ENCODE data around the gene MYF6. TPM values are rescaled to one million over a fixed set of nuclear protein-coding genes. Genes with fewer than 3 reads are reported as not detected.

MYF6 gene
- total and polyA plus RNA-seq, 2 donors, result 0.09 to 0.71 TPM

DNA sequence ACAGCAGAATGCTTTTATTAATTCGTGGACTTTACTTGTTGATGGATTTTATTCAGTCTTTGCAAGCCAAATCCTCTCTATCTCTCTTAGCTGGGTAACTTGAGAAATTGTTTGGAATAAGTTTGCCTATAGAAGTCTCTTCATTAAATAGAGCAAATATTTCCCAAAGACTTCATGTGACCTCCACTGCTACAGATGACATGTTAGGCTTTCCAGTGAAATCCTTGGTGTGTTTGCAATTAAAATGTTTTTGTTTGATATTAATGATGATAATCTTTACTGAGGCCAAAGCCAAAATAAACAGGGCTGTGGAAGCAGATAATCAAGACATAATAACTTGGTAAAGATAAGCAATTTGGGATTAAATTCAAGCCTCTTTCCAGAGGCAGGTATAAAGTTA, 4.4 kb downstream of the MYF6 start:
- 53% methylated on average over 1 of the region's 1 CpG for WGBS

DNA sequence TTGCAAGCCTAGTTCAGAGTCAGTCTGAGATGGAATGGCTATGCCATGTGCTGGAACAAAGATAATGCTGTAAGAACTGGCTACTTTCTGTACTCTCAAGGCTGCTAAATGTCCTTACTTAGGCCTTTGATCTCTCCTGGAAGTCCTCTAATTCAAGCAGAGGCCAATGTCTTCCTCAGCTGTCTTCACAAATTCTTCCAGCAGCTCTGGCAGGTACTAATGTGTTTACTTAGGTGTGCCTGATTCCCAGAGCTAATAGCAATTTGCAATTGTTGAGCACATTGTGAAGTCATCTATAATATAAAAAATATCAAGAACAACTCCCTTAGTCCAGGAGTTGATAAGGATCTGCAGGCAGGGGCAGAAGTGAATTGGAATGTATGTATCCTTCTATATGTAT, 5.4 kb downstream of the MYF6 start:
- H3K4me1 ChIP-seq (ENCODE audit: control insufficient read depth in 2 of 2, insufficient read depth in 2 of 2, low read length in 2 of 2), result no peaks in the 10 kb centered on the region
- H3K27me3 ChIP-seq (ENCODE audit: control insufficient read depth in 2 of 2, insufficient read depth in 1 of 2, low read length in 1 of 2), result peaks cover 38 to 71% of the 10 kb centered on the region in 2 donors
- no peaks in the 10 kb centered on the region for H3K36me3 ChIP-seq (ENCODE audit: control insufficient read depth in 2 of 2, insufficient read depth in 2 of 2, low read length in 1 of 2)
- H3K4me3 ChIP-seq (ENCODE audit: low read length in 2 of 2), result no peak overlapping the region
- H3K27ac ChIP-seq (ENCODE audit: low read depth in 1 of 2, low read length in 1 of 2), result no peak overlapping the region
- H3K9me3 ChIP-seq (ENCODE audit: control insufficient read depth in 2 of 2, insufficient read depth in 1 of 2, low read length in 1 of 2), result peaks cover 0 to 6% of the 10 kb centered on the region in 2 donors
- no peak for DNase-seq (ENCODE audit: low read depth in 6 of 9, low spot score in 9 of 9)

More for the DNA sequence above, 4.4 kb downstream of the MYF6 start:
- Histone ChIP-seq H3K4me3 (ENCODE audit: low read length in 2 of 2) (no peak overlapping the region), H3K27ac (ENCODE audit: low read depth in 1 of 2, low read length in 1 of 2) (no peak overlapping the region), H3K4me1 (ENCODE audit: control insufficient read depth in 2 of 2, insufficient read depth in 2 of 2, low read length in 2 of 2) (no peaks in the 10 kb centered on the region), H3K9me3 (ENCODE audit: control insufficient read depth in 2 of 2, insufficient read depth in 1 of 2, low read length in 1 of 2) (peaks cover 0 to 6% of the 10 kb centered on the region in 2 donors), H3K36me3 (ENCODE audit: control insufficient read depth in 2 of 2, insufficient read depth in 2 of 2, low read length in 1 of 2) (no peaks in the 10 kb centered on the region), H3K27me3 (ENCODE audit: control insufficient read depth in 2 of 2, insufficient read depth in 1 of 2, low read length in 1 of 2) (peaks cover 35 to 69% of the 10 kb centered on the region in 2 donors)
- DNase-seq (ENCODE audit: low read depth in 6 of 9, low spot score in 9 of 9), result no peak

DNA sequence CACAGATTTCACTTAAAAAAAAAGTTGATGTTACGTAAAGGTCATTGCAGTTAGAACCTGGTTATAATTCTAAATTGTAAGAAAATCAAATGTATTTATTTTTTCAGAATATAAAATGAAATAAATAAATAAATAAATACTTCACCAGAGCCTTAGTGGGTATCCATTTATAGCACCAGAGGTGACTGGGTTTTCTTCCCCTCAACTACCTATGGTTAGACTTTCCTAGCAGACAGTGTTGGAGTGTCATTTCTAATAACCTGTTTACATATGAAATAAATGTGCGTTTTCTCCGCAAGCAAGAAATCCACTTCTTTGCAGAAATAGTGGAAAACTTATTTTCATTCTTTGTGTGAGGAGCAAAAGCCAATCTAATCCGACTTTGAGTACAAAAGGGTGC, 6.0 kb downstream of the MYF6 start:
- no peaks in the 10 kb centered on the region for H3K36me3 ChIP-seq (ENCODE audit: control insufficient read depth in 2 of 2, insufficient read depth in 2 of 2, low read length in 1 of 2)
- H3K4me3 ChIP-seq (ENCODE audit: low read length in 2 of 2), result no peak overlapping the region
- no peaks in the 10 kb centered on the region for H3K4me1 ChIP-seq (ENCODE audit: control insufficient read depth in 2 of 2, insufficient read depth in 2 of 2, low read length in 2 of 2)
- no peak overlapping the region for H3K27ac ChIP-seq (ENCODE audit: low read depth in 1 of 2, low read length in 1 of 2)
- WGBS, result 53% methylated on average over 4 of the region's 4 CpGs
- H3K9me3 ChIP-seq (ENCODE audit: control insufficient read depth in 2 of 2, insufficient read depth in 1 of 2, low read length in 1 of 2), result peaks cover 0 to 6% of the 10 kb centered on the region in 2 donors
- DNase-seq (ENCODE audit: low read depth in 6 of 9, low spot score in 9 of 9), result no peak
- peaks cover 33 to 68% of the 10 kb centered on the region in 2 donors for H3K27me3 ChIP-seq (ENCODE audit: control insufficient read depth in 2 of 2, insufficient read depth in 1 of 2, low read length in 1 of 2)

DNA sequence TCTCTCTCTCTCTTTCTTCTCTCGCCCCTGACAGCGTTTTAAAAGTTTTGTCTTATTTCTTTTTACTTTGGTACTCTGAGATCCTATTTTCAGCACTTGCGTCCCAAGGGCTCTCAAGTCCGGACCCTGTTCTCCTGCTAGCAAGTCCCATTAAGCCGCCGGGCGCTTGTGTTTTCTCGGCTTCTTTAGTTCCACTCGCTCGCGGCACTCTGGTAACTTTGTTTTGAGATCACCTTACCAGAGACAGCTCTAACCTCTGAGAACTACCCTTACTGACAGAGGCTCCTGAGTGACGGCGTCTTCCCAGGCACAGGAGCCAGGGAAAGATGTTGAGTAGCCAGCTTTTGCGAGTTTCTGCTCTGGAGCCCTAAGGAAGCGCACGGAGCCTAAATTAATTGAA, 6.6 kb downstream of the MYF6 start:
- Histone ChIP-seq H3K36me3 (ENCODE audit: control insufficient read depth in 2 of 2, insufficient read depth in 2 of 2, low read length in 1 of 2) (no peaks in the 10 kb centered on the region), H3K27ac (ENCODE audit: low read depth in 1 of 2, low read length in 1 of 2) (no peak overlapping the region), H3K9me3 (ENCODE audit: control insufficient read depth in 2 of 2, insufficient read depth in 1 of 2, low read length in 1 of 2) (peaks cover 0 to 4% of the 10 kb centered on the region in 2 donors), H3K4me3 (ENCODE audit: low read length in 2 of 2) (no peak overlapping the region), H3K27me3 (ENCODE audit: control insufficient read depth in 2 of 2, insufficient read depth in 1 of 2, low read length in 1 of 2) (peaks cover 28 to 66% of the 10 kb centered on the region in 2 donors), H3K4me1 (ENCODE audit: control insufficient read depth in 2 of 2, insufficient read depth in 2 of 2, low read length in 2 of 2) (no peaks in the 10 kb centered on the region)
- no peak for DNase-seq (ENCODE audit: low read depth in 6 of 9, low spot score in 9 of 9)
- WGBS, result 8% methylated on average over 16 of the region's 16 CpGs

DNA sequence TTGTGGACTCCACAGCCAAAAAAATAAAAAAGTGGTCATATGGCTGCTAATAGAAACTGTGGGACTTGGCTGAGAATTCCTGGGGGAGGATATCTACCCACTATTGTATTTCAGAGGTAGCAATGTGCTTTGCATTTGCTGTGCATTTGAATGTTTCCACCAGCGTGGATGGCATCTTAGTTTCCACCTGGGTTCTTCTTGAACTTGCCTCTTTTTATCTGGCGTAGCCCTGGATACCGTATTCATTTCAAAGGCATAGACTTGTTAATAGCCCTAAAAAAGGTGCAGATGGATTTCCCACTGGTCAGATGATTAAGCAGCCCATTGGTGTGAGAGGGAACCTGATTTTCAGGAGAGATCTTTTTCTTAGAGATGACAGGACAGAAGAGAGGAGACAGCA, 7.4 kb downstream of the MYF6 start:
- Histone ChIP-seq H3K36me3 (ENCODE audit: control insufficient read depth in 2 of 2, insufficient read depth in 2 of 2, low read length in 1 of 2) (no peaks in the 10 kb centered on the region), H3K27me3 (ENCODE audit: control insufficient read depth in 2 of 2, insufficient read depth in 1 of 2, low read length in 1 of 2) (peaks cover 26 to 58% of the 10 kb centered on the region in 2 donors), H3K4me1 (ENCODE audit: control insufficient read depth in 2 of 2, insufficient read depth in 2 of 2, low read length in 2 of 2) (no peaks in the 10 kb centered on the region), H3K9me3 (ENCODE audit: control insufficient read depth in 2 of 2, insufficient read depth in 1 of 2, low read length in 1 of 2) (peaks cover 0 to 4% of the 10 kb centered on the region in 2 donors), H3K27ac (ENCODE audit: low read depth in 1 of 2, low read length in 1 of 2) (no peak overlapping the region), H3K4me3 (ENCODE audit: low read length in 2 of 2) (no peak overlapping the region)
- 25% methylated on average over 3 of the region's 3 CpGs for WGBS
- DNase-seq (ENCODE audit: low read depth in 6 of 9, low spot score in 9 of 9), result no peak

DNA sequence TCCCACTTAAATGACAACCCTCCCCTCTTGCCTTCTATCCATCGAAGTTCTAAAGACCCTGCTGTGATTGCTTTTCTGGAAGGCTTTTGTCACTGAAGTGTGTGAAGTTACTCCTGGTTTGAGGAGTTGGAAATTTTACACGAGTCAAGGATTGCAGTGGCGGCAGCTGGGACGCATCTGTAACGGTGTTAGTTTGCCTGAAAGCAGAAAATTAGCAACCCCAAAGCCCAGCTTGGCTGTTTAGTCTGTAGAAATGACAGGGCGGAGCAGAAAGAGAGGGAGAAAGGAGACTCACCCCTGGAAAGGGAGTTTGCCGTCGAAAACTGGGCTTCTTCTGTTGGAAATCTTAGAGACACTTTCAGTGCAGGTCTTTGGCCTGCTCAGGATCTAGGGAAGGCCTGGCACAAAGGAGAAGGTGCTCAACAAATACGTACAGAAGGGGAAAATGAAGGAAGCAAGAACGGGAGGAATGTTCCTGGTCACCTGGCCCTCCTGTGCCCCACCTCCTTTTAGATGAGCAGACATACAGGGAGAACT, 8.3 kb downstream of the MYF6 start:
- Histone ChIP-seq H3K27me3 (ENCODE audit: control insufficient read depth in 2 of 2, insufficient read depth in 1 of 2, low read length in 1 of 2) (peaks cover 25 to 50% of the 10 kb centered on the region in 2 donors), H3K27ac (ENCODE audit: low read depth in 1 of 2, low read length in 1 of 2) (no peak overlapping the region), H3K4me3 (ENCODE audit: low read length in 2 of 2) (no peak overlapping the region), H3K9me3 (ENCODE audit: control insufficient read depth in 2 of 2, insufficient read depth in 1 of 2, low read length in 1 of 2) (peaks cover 0 to 4% of the 10 kb centered on the region in 2 donors), H3K4me1 (ENCODE audit: control insufficient read depth in 2 of 2, insufficient read depth in 2 of 2, low read length in 2 of 2) (no peaks in the 10 kb centered on the region), H3K36me3 (ENCODE audit: control insufficient read depth in 2 of 2, insufficient read depth in 2 of 2, low read length in 1 of 2) (no peaks in the 10 kb centered on the region)
- 11% methylated on average over 10 of the region's 10 CpGs for WGBS
- DNase-seq (ENCODE audit: low read depth in 6 of 9, low spot score in 9 of 9), result no peak

DNA sequence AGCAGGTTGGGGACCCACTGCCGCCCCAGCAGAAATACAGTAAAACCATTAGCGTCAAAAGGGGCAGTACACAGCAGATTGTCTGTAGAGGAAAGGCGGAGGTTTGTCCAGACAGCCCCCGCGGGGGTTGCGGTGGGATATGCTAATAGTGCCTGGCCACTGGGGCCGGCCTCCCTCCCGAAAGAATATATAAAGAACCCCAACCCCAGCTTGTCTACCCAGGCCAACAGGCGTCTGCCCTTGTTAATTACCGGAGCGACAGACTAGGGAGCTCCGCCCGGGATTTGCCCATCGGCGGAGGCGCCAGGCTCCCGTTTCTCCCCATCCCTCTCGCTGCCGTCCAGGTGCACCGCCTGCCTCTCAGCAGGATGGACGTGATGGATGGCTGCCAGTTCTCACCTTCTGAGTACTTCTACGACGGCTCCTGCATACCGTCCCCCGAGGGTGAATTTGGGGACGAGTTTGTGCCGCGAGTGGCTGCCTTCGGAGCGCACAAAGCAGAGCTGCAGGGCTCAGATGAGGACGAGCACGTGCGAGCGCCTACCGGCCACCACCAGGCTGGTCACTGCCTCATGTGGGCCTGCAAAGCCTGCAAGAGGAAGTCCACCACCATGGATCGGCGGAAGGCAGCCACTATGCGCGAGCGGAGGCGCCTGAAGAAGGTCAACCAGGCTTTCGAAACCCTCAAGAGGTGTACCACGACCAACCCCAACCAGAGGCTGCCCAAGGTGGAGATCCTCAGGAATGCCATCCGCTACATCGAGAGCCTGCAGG, 9.4 kb downstream of the MYF6 start, which contains the start of gene MYF5:
MYF5 (plus strand) TSS at position 217 of the 774 bp plus-strand sequence; CDS start at position 369, 152 bp downstream.
- peaks cover 25 to 50% of the 10 kb centered on the region in 2 donors for H3K27me3 ChIP-seq (ENCODE audit: control insufficient read depth in 2 of 2, insufficient read depth in 1 of 2, low read length in 1 of 2)

DNA sequence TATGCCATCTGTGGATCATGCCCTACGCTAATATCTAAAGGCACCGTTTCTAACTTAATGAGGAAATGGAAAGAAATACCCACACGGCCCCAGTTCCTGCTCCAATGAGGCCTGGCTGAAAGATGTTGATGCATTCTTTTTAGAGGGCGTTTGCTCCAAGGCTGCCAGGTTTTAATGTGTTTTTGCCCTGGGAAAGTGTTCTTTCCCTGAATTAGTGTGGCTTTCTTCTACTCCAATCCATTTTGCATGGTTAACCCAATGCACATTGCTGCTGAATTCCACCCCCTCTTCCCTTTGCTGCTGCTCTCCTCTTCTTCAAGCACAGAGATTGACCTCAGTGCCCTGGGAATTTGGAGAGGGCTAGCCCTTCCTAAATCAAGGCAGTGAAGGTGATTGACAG, 10.4 kb downstream of the MYF6 start:
- Histone ChIP-seq H3K9me3 (ENCODE audit: control insufficient read depth in 2 of 2, insufficient read depth in 1 of 2, low read length in 1 of 2) (peaks cover 0 to 4% of the 10 kb centered on the region in 2 donors), H3K27me3 (ENCODE audit: control insufficient read depth in 2 of 2, insufficient read depth in 1 of 2, low read length in 1 of 2) (peaks cover 25 to 50% of the 10 kb centered on the region in 2 donors), H3K4me1 (ENCODE audit: control insufficient read depth in 2 of 2, insufficient read depth in 2 of 2, low read length in 2 of 2) (no peaks in the 10 kb centered on the region), H3K36me3 (ENCODE audit: control insufficient read depth in 2 of 2, insufficient read depth in 2 of 2, low read length in 1 of 2) (no peaks in the 10 kb centered on the region), H3K27ac (ENCODE audit: low read depth in 1 of 2, low read length in 1 of 2) (no peak overlapping the region), H3K4me3 (ENCODE audit: low read length in 2 of 2) (no peak overlapping the region)
- no peak for DNase-seq (ENCODE audit: low read depth in 6 of 9, low spot score in 9 of 9)
- WGBS, result 58% methylated on average over 4 of the region's 4 CpGs

More for the DNA sequence above, 9.4 kb downstream of the MYF6 start, which contains the start of gene MYF5:
- no peak for DNase-seq (ENCODE audit: low read depth in 6 of 9, low spot score in 9 of 9)
- H3K9me3 ChIP-seq (ENCODE audit: control insufficient read depth in 2 of 2, insufficient read depth in 1 of 2, low read length in 1 of 2), result peaks cover 0 to 4% of the 10 kb centered on the region in 2 donors
- H3K27ac ChIP-seq (ENCODE audit: low read depth in 1 of 2, low read length in 1 of 2), result no peak within 1 kb of the TSS
- no peaks in the 10 kb centered on the region for H3K4me1 ChIP-seq (ENCODE audit: control insufficient read depth in 2 of 2, insufficient read depth in 2 of 2, low read length in 2 of 2)
- no peaks in the 10 kb centered on the region for H3K36me3 ChIP-seq (ENCODE audit: control insufficient read depth in 2 of 2, insufficient read depth in 2 of 2, low read length in 1 of 2)
- 31% methylated on average over 45 of the region's 45 CpGs for WGBS
- H3K4me3 ChIP-seq (ENCODE audit: low read length in 2 of 2), result no peak within 1 kb of the TSS

DNA sequence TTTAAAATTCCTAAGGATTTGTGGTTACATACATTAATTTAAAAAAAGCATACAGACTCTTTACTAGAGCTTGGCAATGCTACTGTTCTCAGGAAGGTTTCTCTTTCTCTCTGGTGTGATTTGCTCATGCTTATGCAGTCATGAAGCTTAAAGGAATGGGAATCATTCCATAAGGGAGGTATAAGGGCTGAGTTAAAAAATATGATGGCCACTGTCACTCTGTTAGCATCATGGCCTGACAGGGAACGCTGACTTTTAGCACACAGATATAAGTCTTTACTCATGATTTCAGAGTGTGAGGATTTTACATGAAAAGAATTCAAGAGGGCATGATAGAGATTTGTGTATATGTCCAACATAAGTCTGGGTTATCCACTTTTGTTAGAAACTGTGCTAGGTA, 13.1 kb downstream of the MYF6 start:
- DNase-seq (ENCODE audit: low read depth in 6 of 9, low spot score in 9 of 9), result no peak
- Histone ChIP-seq H3K9me3 (ENCODE audit: control insufficient read depth in 2 of 2, insufficient read depth in 1 of 2, low read length in 1 of 2) (peaks cover 0 to 4% of the 10 kb centered on the region in 2 donors), H3K27ac (ENCODE audit: low read depth in 1 of 2, low read length in 1 of 2) (no peak overlapping the region), H3K36me3 (ENCODE audit: control insufficient read depth in 2 of 2, insufficient read depth in 2 of 2, low read length in 1 of 2) (no peaks in the 10 kb centered on the region), H3K4me3 (ENCODE audit: low read length in 2 of 2) (no peak overlapping the region), H3K4me1 (ENCODE audit: control insufficient read depth in 2 of 2, insufficient read depth in 2 of 2, low read length in 2 of 2) (no peaks in the 10 kb centered on the region), H3K27me3 (ENCODE audit: control insufficient read depth in 2 of 2, insufficient read depth in 1 of 2, low read length in 1 of 2) (peaks cover 17 to 30% of the 10 kb centered on the region in 2 donors)
- 95% methylated on average over 1 of the region's 1 CpG for WGBS

Measured in thymus (tissue), 11 donors.